NOMO-1 (cell line): Measurements from ENCODE around the gene CAMK2G.
A peak's percentile ranks its signal among the peaks of the same experiment; 100 is the strongest.
"Not testable (repeated sequence)": the region's sequence is repeated elsewhere in the genome, so short reads cannot be mapped to it uniquely, and the experiment has no call there.

Source experiments
- DNase-seq, 2 experiments: peaks; one replicate each; lab custom pipeline; 2025; ENCODE audit not compliant: unreplicated experiment in 2 of 2; lab: John Stamatoyannopoulos, UW

Gene CAMK2G

GRCh38 chr10:73905256-73906020 lies 31.1 kb upstream of the CAMK2G start:
- peak; percentile 3 to 15 for DNase-seq

- peak in 1 of 2 experiments; percentile 72 for DNase-seq
Measured at GRCh38 chr10:73902351-73902750, 28.0 kb upstream of the CAMK2G start.

GRCh38 chr10:73901261-73901660 lies 26.9 kb upstream of the CAMK2G start:
- DNase-seq: no peak

GRCh38 chr10:73900064-73900463 lies 25.7 kb upstream of the CAMK2G start:
- peak in 1 of 2 experiments; percentile 30 for DNase-seq

DNA sequence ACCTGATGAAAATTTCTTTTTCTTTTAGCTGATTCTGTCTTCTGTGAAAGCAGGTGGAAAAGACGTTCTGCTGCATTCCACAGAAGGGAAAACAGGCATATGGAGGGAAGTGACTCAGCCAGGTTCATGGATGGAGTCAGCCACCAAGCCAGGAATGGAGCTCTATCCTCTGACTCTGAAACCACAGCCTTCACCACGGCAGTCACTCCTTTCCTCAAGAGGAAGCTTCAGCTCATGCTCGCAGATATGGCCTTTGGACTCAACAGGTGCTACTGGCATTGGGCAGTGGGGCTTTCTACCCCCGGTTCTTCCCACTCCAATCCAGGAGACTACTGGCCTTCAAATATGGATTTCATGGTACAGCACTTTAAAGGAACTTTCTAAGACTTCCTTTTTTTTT lies 25.1 kb upstream of the CAMK2G start:
- DNase-seq: peak in 1 of 2 experiments; percentile 23

GRCh38 chr10:73898730-73899410 lies 24.5 kb upstream of the CAMK2G start:
- no peak for DNase-seq

DNA sequence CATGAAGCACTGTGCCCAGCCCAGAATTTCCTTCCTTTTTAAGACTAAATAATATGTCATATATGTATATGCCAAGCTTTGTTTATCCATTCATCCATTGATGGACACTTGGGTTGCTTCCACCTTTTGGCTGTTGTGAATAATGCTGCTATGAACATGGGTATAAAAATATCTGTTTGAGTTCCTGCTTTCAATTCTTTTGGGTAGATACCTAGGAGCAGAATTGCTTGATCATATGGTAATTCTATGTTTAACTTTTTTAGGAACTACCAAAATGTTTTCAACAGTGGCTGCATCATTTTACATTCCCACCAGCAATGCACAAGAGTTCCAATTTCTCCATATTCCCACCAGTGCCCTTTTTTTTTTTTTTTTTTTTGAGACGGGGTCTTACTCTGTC lies 23.3 kb upstream of the CAMK2G start:
- no peak for DNase-seq

GRCh38 chr10:73895381-73895780 lies 21.0 kb upstream of the CAMK2G start:
- not testable (repeated sequence) for DNase-seq

DNA sequence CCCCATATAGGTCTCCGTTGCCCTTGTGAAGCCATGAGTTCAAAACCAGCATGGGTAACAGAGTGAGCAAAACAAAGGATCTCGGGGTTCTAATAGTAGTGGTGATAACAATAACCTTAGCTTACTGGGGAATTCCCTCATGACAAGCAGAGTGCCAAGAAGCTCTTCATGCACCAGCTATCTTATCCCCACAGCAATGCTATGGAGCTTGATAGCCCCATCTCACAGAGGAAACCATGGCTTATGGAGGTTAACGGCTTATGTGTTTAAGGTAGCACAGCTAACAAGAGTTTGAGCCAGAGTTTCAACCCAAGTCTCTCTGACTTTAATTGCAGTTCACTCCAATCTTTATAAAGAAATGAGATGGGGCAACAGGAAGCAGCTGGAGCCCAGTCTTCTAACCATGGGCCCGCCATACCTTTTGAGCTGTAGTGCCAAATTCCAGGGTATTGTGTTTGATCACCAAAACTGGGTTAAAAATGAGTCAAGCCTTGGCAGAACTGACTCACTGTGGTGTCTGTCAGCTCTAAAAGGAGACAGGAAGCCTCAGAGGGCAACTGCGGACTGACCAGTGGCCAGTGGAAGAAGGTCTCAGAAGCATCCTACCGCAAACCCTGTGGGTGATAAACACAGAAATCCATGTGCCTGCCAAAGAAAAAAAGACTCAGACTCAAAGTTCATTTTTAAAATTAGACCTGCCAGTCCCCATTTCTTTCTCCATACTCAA lies 20.1 kb upstream of the CAMK2G start:
- no peak for DNase-seq

DNA sequence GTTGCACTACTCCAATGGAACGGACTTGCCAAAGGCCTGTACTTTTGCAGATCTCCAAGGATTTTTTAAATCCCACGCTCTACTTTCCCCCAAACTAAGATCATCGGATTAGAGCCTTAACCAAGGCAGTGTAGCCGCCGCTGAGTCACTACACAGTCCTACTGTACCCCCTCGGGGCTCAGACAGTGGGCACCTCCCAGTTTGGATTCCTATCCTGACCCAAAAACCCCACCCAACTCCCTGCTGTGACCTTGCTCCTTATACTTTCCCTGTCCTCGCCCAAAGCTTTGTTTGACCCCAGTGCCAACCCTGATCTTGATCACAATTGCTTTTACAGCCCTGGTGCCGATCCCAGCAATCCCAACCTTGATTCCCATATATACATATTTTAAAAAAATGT lies 19.1 kb upstream of the CAMK2G start:
- DNase-seq: no peak

DNA sequence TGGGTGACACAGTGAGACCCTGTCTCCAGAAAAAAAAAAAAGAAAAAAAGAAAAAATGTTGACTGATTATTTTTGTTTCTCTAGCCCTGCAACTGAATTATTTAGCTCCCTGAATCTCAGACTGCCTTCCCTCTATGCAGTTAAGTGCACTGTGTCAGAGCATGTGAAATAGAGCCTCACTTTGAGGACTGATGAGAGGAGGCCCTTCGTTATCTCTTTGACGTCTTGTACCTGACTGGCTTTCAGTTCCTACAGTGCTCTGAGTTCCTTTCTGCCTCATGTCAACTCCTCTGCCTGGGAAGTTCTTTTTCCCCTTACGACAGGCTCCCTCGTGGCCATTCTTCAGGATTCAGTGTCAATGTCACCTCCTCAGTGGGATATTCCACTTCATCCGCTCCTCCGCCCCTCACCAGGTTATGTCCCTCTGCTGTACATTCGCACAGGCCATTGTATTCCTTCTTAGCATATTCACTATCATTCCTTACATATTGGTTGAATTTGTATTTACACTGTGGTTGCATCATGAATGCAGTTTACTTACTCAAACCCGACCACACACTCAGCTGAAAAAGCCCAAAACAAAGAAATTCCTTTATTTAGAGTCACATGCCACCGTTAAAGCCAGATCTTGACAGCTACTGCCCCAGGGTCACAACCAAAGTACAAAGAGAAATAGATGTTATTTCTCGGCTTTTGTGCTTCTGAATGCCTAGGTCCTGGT lies 18.1 kb upstream of the CAMK2G start:
- DNase-seq: no peak

- no peak for DNase-seq
Measured at GRCh38 chr10:73891540-73891939, 17.2 kb upstream of the CAMK2G start.

DNA sequence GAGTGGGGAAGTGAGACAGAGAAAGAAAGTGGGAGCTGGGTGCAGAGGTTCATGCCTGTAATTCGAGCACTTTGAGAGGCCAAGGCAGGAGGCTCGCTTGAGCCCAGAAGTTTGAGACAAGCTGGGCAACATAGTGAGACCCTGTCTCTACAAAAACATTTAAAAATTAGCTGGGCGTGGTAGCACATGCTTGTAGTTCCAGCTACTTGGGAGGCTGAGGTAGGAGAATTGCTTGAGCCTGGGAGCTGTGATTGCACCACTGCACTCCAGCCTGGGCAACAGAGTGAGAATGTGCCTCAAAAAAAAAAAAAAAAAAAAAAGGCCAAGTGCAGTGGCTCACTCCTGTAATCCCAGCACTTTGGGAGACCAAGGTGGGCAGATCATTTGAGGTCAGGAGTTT lies 16.5 kb upstream of the CAMK2G start:
- not testable (repeated sequence) for DNase-seq

DNA sequence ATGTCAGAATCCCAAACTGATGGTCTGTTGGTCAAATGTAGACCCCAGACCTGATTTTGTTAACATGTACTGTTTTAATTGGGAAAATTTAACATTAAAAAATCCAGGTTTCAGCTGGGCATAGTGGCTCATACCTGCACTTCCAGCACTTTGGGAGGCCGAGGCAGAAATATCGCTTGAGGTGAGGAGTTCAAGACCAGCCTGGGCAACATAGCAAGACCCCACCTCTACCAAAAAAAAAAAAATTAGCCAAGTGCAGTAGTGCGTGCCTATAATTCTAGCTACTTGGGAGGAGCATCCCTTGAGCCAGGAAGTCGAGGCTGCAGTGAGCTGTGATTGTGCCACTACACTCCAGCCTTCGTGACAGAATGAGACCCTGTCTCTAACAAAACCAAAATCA lies 15.9 kb upstream of the CAMK2G start:
- no peak for DNase-seq

GRCh38 chr10:73889416-73889815 lies 15.1 kb upstream of the CAMK2G start:
- DNase-seq: not testable (repeated sequence)

DNA sequence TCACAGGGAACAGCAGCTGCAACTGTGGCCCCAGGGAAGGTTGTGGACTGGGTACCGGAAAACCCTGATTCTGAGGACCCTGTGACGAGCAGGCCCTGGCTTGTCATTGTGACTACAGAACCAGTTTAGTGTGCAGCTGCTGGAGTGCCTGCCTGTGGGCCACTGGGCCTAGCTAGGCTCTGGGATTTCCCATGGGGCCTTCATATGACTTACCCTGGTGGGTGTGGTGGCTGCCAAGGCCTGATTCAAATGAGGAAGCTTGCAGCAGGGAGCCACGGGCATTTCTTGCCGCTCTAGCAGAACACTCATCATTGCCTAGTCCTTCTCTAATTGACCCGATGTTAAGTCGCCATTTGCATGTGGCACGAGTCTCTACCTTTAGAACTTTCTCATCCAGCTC lies 14.7 kb upstream of the CAMK2G start:
- DNase-seq: peak; percentile 64 to 82

- no peak for DNase-seq
Measured at GRCh38 chr10:73888514-73888913, 14.2 kb upstream of the CAMK2G start.

DNA sequence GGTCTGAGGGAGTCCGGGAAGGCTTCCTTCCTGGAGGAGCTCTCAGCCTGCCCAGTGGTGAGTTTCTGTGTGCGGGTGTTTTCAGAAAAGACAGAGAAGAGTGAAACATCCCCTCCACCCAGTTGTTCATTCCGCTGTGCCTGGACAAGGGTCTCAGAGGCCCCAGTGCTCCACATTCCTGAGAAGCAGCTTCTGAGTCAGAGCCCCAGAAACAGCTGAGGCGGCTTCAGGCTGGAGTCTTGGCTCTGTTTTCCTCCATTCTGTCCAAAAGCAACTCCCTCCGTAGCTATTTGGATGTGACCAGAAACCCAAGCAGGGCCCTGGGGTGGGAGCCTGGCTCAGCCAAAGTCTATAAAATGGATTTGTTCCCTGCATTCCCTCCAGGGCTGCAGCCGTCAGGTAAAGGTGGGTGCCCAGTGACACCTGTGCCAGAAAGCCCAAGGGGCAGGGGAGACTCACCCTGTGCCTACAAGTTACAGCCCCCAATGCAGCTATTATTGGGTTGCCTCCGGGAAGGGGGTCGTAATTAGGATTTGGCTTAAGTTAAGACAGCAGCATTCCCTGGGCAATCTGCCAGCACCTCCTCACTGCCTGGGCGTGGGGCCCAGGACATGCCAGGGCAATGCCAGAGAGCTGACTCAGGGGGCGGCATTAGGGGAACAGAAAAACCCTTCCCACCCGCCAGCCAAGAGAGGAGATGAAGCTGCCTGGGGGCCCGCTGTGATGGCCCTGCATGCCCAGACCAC lies 13.1 kb upstream of the CAMK2G start:
- DNase-seq: no peak

GRCh38 chr10:73886661-73887293 lies 12.4 kb upstream of the CAMK2G start:
- no peak for DNase-seq

DNA sequence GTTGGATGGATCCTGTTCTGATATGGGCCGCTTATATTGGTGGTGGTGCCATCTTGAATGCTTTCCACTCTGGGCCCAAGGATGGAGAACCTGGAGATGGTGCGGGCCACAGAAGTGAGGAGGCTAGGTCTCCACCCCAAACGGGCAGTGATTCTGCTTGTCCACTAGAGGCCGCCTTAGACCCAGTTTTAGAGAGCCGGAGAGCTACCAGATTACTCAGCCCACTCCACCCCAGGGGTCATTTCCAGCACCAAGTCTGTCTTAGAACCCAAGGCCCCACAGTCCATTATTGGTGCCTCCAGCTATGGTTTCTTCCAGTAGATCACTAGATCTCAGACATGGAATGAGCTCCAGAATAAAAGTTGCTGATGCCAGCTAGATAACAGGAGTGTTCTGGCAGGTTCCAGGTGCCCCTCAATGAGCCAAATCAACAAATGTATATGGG lies 11.8 kb upstream of the CAMK2G start:
- peak; percentile 47 to 55 for DNase-seq
